SK-N-SH treated with all-trans-retinoic acid at 6 μM for 48 hours (cell line): ENCODE measurements around the gene PTPRN2.

Experiments used
- ATAC-seq: fragments of 200-7000 bp; cut with Tn5 transposase; 3 replicates; pipeline ENCODE4 v1.9.1; 2020; ENCODE audit warnings: mild to moderate bottlenecking, moderate library complexity
- ARNTL ChIP-seq: fragments of 450-650 bp; formaldehyde crosslinking; IDR thresholded peaks from 2 replicates; pipeline ENCODE4 v1.5.0; 2020; ENCODE audit warnings: low read depth, mild to moderate bottlenecking, moderate library complexity, borderline replicate concordance
- BACH2 ChIP-seq: fragments of 250-450 bp; sonication (Bioruptor Pico); IDR thresholded peaks from 2 replicates; pipeline ENCODE4 v1.9.0; 2021; ENCODE audit warnings: mild to moderate bottlenecking, borderline replicate concordance
- CREB5 ChIP-seq: fragments of 250-450 bp; sonication (Bioruptor Pico); IDR thresholded peaks from 2 replicates; pipeline ENCODE4 v1.5.1; 2020; ENCODE audit warnings: low read depth, mild to moderate bottlenecking, moderate library complexity
- CSDC2 ChIP-seq: fragments of 250-450 bp; sonication (Bioruptor Pico); IDR thresholded peaks from 2 replicates; pipeline ENCODE4 v1.5.0; 2020; ENCODE audit warnings: mild to moderate bottlenecking, moderate library complexity
- CSRNP3 ChIP-seq: fragments of 250-450 bp; sonication (Bioruptor Pico); IDR thresholded peaks from 2 replicates; pipeline ENCODE4 v1.5.1; 2021; ENCODE audit warnings: mild to moderate bottlenecking, moderate library complexity
- ESRRG ChIP-seq: fragments of 250-450 bp; sonication (Bioruptor Pico); IDR thresholded peaks from 2 replicates; pipeline ENCODE4 v1.6.1; 2021; ENCODE audit warnings: mild to moderate bottlenecking
- GLIS3 ChIP-seq: fragments of 250-450 bp; sonication (Bioruptor Pico); IDR thresholded peaks from 2 replicates; pipeline ENCODE4 v1.5.0; 2020; ENCODE audit warnings: mild to moderate bottlenecking, moderate library complexity
- ISL1 ChIP-seq: fragments of 250-450 bp; sonication (Bioruptor Pico); IDR thresholded peaks from 2 replicates; pipeline ENCODE4 v2.1.2; 2022; ENCODE audit warnings: mild to moderate bottlenecking, moderate library complexity
- POU6F1 ChIP-seq: fragments of 250-450 bp; sonication (Bioruptor Pico); IDR thresholded peaks from 2 replicates; pipeline ENCODE4 v1.8.0; 2021; ENCODE audit warnings: low read depth, mild to moderate bottlenecking, moderate library complexity, borderline replicate concordance
- PPARA ChIP-seq: fragments of 250-450 bp; sonication (Bioruptor Pico); IDR thresholded peaks from 2 replicates; pipeline ENCODE4 v1.5.0; 2020; ENCODE audit warnings: mild to moderate bottlenecking, borderline replicate concordance
- RARB ChIP-seq: fragments of 250-450 bp; sonication (Bioruptor Pico); IDR thresholded peaks from 2 replicates; pipeline ENCODE4 v1.8.0; 2021; ENCODE audit warnings: mild to moderate bottlenecking, moderate library complexity
- SNAI2 ChIP-seq: fragments of 250-450 bp; sonication (Bioruptor Pico); IDR thresholded peaks from 2 replicates; pipeline ENCODE4 v1.5.0; 2020; ENCODE audit warnings: mild to moderate bottlenecking, moderate library complexity
- TOX ChIP-seq: fragments of 250-450 bp; sonication (Bioruptor Pico); IDR thresholded peaks from 2 replicates; pipeline ENCODE4 v1.8.0; 2021; ENCODE audit warnings: mild to moderate bottlenecking, moderate library complexity, borderline replicate concordance
- ZFP30 ChIP-seq: fragments of 450-650 bp; formaldehyde crosslinking; IDR thresholded peaks from 2 replicates; pipeline ENCODE4 v1.5.0; 2022; ENCODE audit warnings: mild to moderate bottlenecking, moderate library complexity
- ZNF565 ChIP-seq: fragments of 450-650 bp; formaldehyde crosslinking; conservative IDR thresholded peaks from 2 replicates; pipeline ENCODE4 v1.5.0; 2020; ENCODE audit warnings: low read depth, mild to moderate bottlenecking, moderate library complexity
- ZNF70 ChIP-seq: fragments of 450-650 bp; formaldehyde crosslinking; IDR thresholded peaks from 2 replicates; pipeline ENCODE4 v1.5.0; 2020; ENCODE audit warnings: mild to moderate bottlenecking, moderate library complexity
- ZNF8 ChIP-seq: fragments of 450-650 bp; formaldehyde crosslinking; IDR thresholded peaks from 2 replicates; pipeline ENCODE4 v1.5.0; 2020; ENCODE audit warnings: mild to moderate bottlenecking, moderate library complexity
- TF ChIP-seq, protein P1 (sequence below): fragments of 250-450 bp; sonication (Bioruptor Pico); IDR thresholded peaks from 2 replicates; pipeline ENCODE4 v1.5.0; 2020; ENCODE audit warnings: mild to moderate bottlenecking, moderate library complexity
- TF ChIP-seq, protein P2 (sequence below): fragments of 250-450 bp; sonication (Bioruptor Pico); IDR thresholded peaks from 2 replicates; pipeline ENCODE4 v1.8.0; 2020; ENCODE audit warnings: mild to moderate bottlenecking, moderate library complexity, borderline replicate concordance

Gene PTPRN2

DNA sequence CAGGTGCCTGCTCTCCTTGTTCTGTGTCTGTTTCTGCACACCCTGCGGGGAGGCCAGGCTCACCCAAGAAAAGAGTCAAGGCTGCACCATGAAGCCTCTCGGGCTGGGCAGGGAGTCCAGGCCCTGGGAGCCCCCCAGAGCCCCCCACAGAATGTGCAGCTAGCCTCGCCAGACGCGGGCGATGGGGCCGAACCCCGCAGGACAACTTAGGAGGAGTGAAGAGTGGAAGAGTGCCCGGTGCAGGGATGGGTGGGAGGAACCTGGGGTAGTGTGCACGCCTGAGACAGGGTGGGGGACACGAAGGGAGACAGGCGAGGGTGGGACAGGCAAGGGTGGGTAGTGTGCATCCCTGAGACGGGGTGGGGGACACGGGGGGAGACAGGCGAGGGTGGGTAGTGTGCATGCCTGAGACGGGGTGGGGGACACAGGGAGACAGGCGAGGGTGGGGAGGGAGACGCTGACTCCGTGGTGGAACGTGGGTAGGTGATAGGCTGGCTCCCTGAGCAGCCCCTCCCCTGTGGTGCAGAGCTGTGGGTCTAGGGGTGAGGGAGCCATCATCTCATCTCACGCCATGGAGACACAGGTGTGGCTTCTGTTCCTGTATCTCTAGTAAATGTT, 635.5 kb downstream of the PTPRN2 start (continued):
- TF ChIP-seq TOX (CRISPR knock-in tag) (no peak), ZNF8 (no peak), ZFP30 (CRISPR knock-in tag) (no peak)
- TF ChIP-seq, protein P1, sequence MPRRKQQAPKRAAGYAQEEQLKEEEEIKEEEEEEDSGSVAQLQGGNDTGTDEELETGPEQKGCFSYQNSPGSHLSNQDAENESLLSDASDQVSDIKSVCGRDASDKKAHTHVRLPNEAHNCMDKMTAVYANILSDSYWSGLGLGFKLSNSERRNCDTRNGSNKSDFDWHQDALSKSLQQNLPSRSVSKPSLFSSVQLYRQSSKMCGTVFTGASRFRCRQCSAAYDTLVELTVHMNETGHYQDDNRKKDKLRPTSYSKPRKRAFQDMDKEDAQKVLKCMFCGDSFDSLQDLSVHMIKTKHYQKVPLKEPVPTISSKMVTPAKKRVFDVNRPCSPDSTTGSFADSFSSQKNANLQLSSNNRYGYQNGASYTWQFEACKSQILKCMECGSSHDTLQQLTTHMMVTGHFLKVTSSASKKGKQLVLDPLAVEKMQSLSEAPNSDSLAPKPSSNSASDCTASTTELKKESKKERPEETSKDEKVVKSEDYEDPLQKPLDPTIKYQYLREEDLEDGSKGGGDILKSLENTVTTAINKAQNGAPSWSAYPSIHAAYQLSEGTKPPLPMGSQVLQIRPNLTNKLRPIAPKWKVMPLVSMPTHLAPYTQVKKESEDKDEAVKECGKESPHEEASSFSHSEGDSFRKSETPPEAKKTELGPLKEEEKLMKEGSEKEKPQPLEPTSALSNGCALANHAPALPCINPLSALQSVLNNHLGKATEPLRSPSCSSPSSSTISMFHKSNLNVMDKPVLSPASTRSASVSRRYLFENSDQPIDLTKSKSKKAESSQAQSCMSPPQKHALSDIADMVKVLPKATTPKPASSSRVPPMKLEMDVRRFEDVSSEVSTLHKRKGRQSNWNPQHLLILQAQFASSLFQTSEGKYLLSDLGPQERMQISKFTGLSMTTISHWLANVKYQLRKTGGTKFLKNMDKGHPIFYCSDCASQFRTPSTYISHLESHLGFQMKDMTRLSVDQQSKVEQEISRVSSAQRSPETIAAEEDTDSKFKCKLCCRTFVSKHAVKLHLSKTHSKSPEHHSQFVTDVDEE (CRISPR knock-in tag): no peak
- TF ChIP-seq, protein P2, sequence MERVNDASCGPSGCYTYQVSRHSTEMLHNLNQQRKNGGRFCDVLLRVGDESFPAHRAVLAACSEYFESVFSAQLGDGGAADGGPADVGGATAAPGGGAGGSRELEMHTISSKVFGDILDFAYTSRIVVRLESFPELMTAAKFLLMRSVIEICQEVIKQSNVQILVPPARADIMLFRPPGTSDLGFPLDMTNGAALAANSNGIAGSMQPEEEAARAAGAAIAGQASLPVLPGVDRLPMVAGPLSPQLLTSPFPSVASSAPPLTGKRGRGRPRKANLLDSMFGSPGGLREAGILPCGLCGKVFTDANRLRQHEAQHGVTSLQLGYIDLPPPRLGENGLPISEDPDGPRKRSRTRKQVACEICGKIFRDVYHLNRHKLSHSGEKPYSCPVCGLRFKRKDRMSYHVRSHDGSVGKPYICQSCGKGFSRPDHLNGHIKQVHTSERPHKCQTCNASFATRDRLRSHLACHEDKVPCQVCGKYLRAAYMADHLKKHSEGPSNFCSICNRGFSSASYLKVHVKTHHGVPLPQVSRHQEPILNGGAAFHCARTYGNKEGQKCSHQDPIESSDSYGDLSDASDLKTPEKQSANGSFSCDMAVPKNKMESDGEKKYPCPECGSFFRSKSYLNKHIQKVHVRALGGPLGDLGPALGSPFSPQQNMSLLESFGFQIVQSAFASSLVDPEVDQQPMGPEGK (CRISPR knock-in tag): no peak

GRCh38 chr7:157951300-157952049, 636.1 kb downstream of the PTPRN2 start:
- no peak for TF ChIP-seq SNAI2
- TF ChIP-seq GLIS3 (CRISPR knock-in tag): no peak
- no peak for TF ChIP-seq CREB5 (CRISPR knock-in tag)
- TF ChIP-seq RARB: no peak
- no peak for ATAC-seq

- ATAC-seq: no peak
- TF ChIP-seq BACH2 (CRISPR knock-in tag) (no peak), ZNF565 (CRISPR knock-in tag) (no peak), RARB (no peak)
- TF ChIP-seq, protein P1 (CRISPR knock-in tag): no peak
- TF ChIP-seq, all 23 proteins: peak for 0
These were observed 637.9 kb downstream of the PTPRN2 start for GRCh38 chr7:157949711-157950110.

- ATAC-seq: no peak
- no peak for TF ChIP-seq ZNF70 (CRISPR knock-in tag)
- TF ChIP-seq ESRRG (CRISPR knock-in tag): no peak
- TF ChIP-seq ARNTL (CRISPR knock-in tag): no peak
- TF ChIP-seq CSDC2 (CRISPR knock-in tag): no peak
- TF ChIP-seq CSRNP3 (CRISPR knock-in tag): no peak
- TF ChIP-seq ISL1 (CRISPR knock-in tag): no peak
- TF ChIP-seq SNAI2: no peak
- no peak for TF ChIP-seq RARB
- TF ChIP-seq ZFP30 (CRISPR knock-in tag): no peak
- TF ChIP-seq POU6F1 (CRISPR knock-in tag): no peak
- no peak for TF ChIP-seq PPARA
- TF ChIP-seq, protein P2 (CRISPR knock-in tag): no peak
- TF ChIP-seq TOX (CRISPR knock-in tag): no peak
- TF ChIP-seq ZNF8: no peak
- no peak for TF ChIP-seq ZNF565 (CRISPR knock-in tag)
- TF ChIP-seq, all 23 proteins: peak for 0
These were observed 640.1 kb downstream of the PTPRN2 start for GRCh38 chr7:157947504-157947903.
